GM23338 (cell line): ENCODE results near the gene CLNK. TPM values are rescaled to one million over a fixed set of nuclear protein-coding genes. Genes with fewer than 3 reads are reported as not detected.

Experiments used
- ATAC-seq: fragments of 200-7000 bp; cut with Tn5 transposase; 3 replicates; pipeline ENCODE4 v1.9.1; 2020
- DNase-seq: peaks from one replicate; pipeline ENCODE4 v3.0.0-alpha.2; 2015; ENCODE audit warnings: low spot score
- H2AFZ ChIP-seq: fragments of 200-600 bp; sonication (generic); 2 replicates; pipeline ENCODE4 v1.8.0; 2016; ENCODE audit warnings: antibody characterized with exemption, mild to moderate bottlenecking, moderate library complexity
- H3F3A ChIP-seq: fragments of 200-600 bp; sonication (generic); replicated peaks from 2 replicates; pipeline ENCODE4 v1.8.0; 2017; ENCODE audit warnings: antibody characterized with exemption, mixed run types, low read depth
- H3K27ac ChIP-seq: fragments of 200-600 bp; sonication (generic); 2 replicates; pipeline ENCODE4 v1.6.1; 2016; ENCODE audit warnings: low read depth
- H3K27me3 ChIP-seq: fragments of 200-600 bp; sonication (generic); 2 replicates; pipeline ENCODE4 v1.8.0; 2016; ENCODE audit warnings: mild to moderate bottlenecking, mixed run types, moderate library complexity; ENCODE audit not compliant: insufficient read depth
- H3K36me3 ChIP-seq: fragments of 200-600 bp; sonication (generic); 2 replicates; pipeline ENCODE4 v1.8.0; 2016; ENCODE audit warnings: mild to moderate bottlenecking; ENCODE audit not compliant: insufficient read depth
- H3K4me1 ChIP-seq: fragments of 200-600 bp; sonication (generic); 2 replicates; pipeline ENCODE4 v1.8.0; 2016; ENCODE audit warnings: mild to moderate bottlenecking, moderate library complexity; ENCODE audit not compliant: insufficient read depth
- H3K4me2 ChIP-seq: fragments of 200-600 bp; sonication (generic); 2 replicates; pipeline ENCODE4 v1.7.1; 2017; ENCODE audit warnings: mixed run types
- H3K4me3 ChIP-seq: fragments of 200-600 bp; sonication (generic); 2 replicates; pipeline ENCODE4 v1.6.1; 2016; ENCODE audit warnings: mixed run types
- H3K79me2 ChIP-seq: fragments of 200-600 bp; sonication (generic); replicated peaks from 2 replicates; pipeline ENCODE4 v1.8.0; 2017; ENCODE audit warnings: mild to moderate bottlenecking; ENCODE audit not compliant: insufficient read depth
- H3K9me2 ChIP-seq: fragments of 200-600 bp; sonication (generic); 2 replicates; pipeline ENCODE4 v1.8.0; 2017; ENCODE audit not compliant: insufficient read depth
- H4K20me1 ChIP-seq: fragments of 200-600 bp; sonication (generic); replicated peaks from 2 replicates; pipeline ENCODE4 v1.8.0; 2017; ENCODE audit warnings: mild to moderate bottlenecking; ENCODE audit not compliant: insufficient read depth
- H3K27ac Mint-ChIP-seq: 2 replicates; pipeline ENCODE4 v1.8.0; 2020; ENCODE audit warnings: inconsistent platforms, mild to moderate bottlenecking, moderate library complexity, mixed read lengths
- H3K27me3 Mint-ChIP-seq: 3 replicates; pipeline ENCODE4 v1.8.0; 2022; ENCODE audit warnings: low read depth, mild to moderate bottlenecking, moderate library complexity, mixed read lengths, inconsistent platforms; ENCODE audit not compliant: insufficient read depth, poor library complexity
- H3K36me3 Mint-ChIP-seq: 3 replicates; pipeline ENCODE4 v1.8.0; 2021; ENCODE audit warnings: low read depth, mild to moderate bottlenecking, inconsistent platforms, moderate library complexity, mixed read lengths
- H3K4me1 Mint-ChIP-seq: 3 replicates; pipeline ENCODE4 v1.8.0; 2020; ENCODE audit warnings: mild to moderate bottlenecking, inconsistent platforms, mixed read lengths
- H3K4me3 Mint-ChIP-seq: 3 replicates; pipeline ENCODE4 v1.8.0; 2021; ENCODE audit warnings: moderate library complexity, mild to moderate bottlenecking, inconsistent platforms, mixed read lengths
- H3K9me3 Mint-ChIP-seq: 3 replicates; pipeline ENCODE4 v1.8.0; 2020; ENCODE audit warnings: moderate library complexity, mild to moderate bottlenecking, inconsistent platforms, mixed read lengths
- CREB1 ChIP-seq: fragments of 250-450 bp; sonication (Bioruptor Pico); IDR thresholded peaks from 2 replicates; pipeline ENCODE4 v1.5.0; 2020; ENCODE audit warnings: low read depth, mild to moderate bottlenecking, moderate library complexity
- CTCF ChIP-seq, 2 experiments: fragments of 200-600 bp in 1 of 2; sonication (generic) in 1 of 2; conservative IDR thresholded peaks; 2 replicates each; pipeline versions ENCODE4 v1.5.1 to v1.6.1; 2016 to 2017; ENCODE audit warnings: antibody characterized with exemption in 2 of 2, low read depth in 2 of 2, mild to moderate bottlenecking in 2 of 2, moderate library complexity in 1 of 2
- ETS1 ChIP-seq: IDR thresholded peaks from 2 replicates; pipeline ENCODE4 v1.6.1; 2016; ENCODE audit warnings: antibody characterized with exemption
- EZH2 ChIP-seq: fragments of 200-600 bp; sonication (generic); IDR thresholded peaks from one replicate; pipeline ENCODE4 v1.8.0; 2017; ENCODE audit warnings: antibody characterized with exemption, mild to moderate bottlenecking, low read depth; ENCODE audit not compliant: unreplicated experiment
- EZH2phosphoT487 ChIP-seq: fragments of 200-600 bp; sonication (generic); IDR thresholded peaks from one replicate; pipeline ENCODE4 v1.8.1; 2018; ENCODE audit warnings: antibody characterized with exemption; ENCODE audit not compliant: unreplicated experiment
- JUNB ChIP-seq: IDR thresholded peaks from one replicate; pipeline ENCODE4 v1.6.1; 2016; ENCODE audit warnings: antibody characterized with exemption; ENCODE audit not compliant: unreplicated experiment
- NANOG ChIP-seq: IDR thresholded peaks from 2 replicates; pipeline ENCODE4 v1.6.1; 2016; ENCODE audit warnings: antibody characterized with exemption, borderline replicate concordance
- POLR2AphosphoS5 ChIP-seq: IDR thresholded peaks from 2 replicates; pipeline ENCODE4 v1.6.1; 2016; ENCODE audit warnings: antibody characterized with exemption, low read depth
- REST ChIP-seq: IDR thresholded peaks from one replicate; pipeline ENCODE4 v1.6.1; 2018; ENCODE audit warnings: antibody characterized with exemption; ENCODE audit not compliant: unreplicated experiment
- STAT1 ChIP-seq: IDR thresholded peaks from one replicate; pipeline ENCODE4 v1.6.1; 2016; ENCODE audit warnings: antibody characterized with exemption; ENCODE audit not compliant: unreplicated experiment
- ZNF114 ChIP-seq: fragments of 250-450 bp; sonication (Bioruptor Pico); IDR thresholded peaks from 2 replicates; pipeline ENCODE4 v1.5.0; 2020; ENCODE audit warnings: mild to moderate bottlenecking, moderate library complexity
- ZNF331 ChIP-seq: fragments of 250-450 bp; sonication (Bioruptor Pico); IDR thresholded peaks from 2 replicates; pipeline ENCODE4 v1.5.0; 2020; ENCODE audit warnings: low read depth, mild to moderate bottlenecking, moderate library complexity
- ZNF462 ChIP-seq: fragments of 250-450 bp; sonication (Bioruptor Pico); IDR thresholded peaks from 2 replicates; pipeline ENCODE4 v1.5.0; 2020; ENCODE audit warnings: mild to moderate bottlenecking, moderate library complexity
- polyA plus RNA-seq: library from polyadenylated mRNA; unstranded; fragments of >200 nt; fragmentation: Nextera tagmentation; extraction: Ambion mirVana; gene quantifications from 2 replicates; pipeline ENCODE4 v1.2.1, GENCODE V29; 2016
- total RNA-seq: library from RNA; depleted of rRNA; stranded (reverse); fragments of >200 nt; shearing (Covaris generic); gene quantifications from 2 replicates; pipeline ENCODE4 v1.2.3, GENCODE V29; 2014

The CLNK gene
- total and polyA plus RNA-seq, 2 experiments from 2014 or later, result not detected

- Histone ChIP-seq H4K20me1 (no peaks in the 10 kb centered on the region), H3K9me2 (no peaks in the 10 kb centered on the region), H3F3A (no peaks in the 10 kb centered on the region), H3K4me3 (no peak overlapping the region), H3K27me3 (no peaks in the 10 kb centered on the region), H3K79me2 (no peaks in the 10 kb centered on the region), H3K36me3 (no peaks in the 10 kb centered on the region), H2AFZ (0 out of 2 replicates have a peak overlapping the region, but pooled peaks have one; percentile 28), H3K27ac (no peak overlapping the region), H3K4me1 (peaks cover 4% of the 10 kb centered on the region; the same call in 1 of the 2 replicates), H3K4me2 (no peak overlapping the region)
- no peaks in the 10 kb centered on the region for H3K9me3 Mint-ChIP-seq
- DNase-seq (no peak), ATAC-seq (no peak)
- no peaks in the 10 kb centered on the region for H3K36me3 Mint-ChIP-seq
- H3K4me1 Mint-ChIP-seq, result peaks cover 15% of the 10 kb centered on the region; the same call in 2 of the 3 replicates
- no peak for TF ChIP-seq ZNF331
- no peak for TF ChIP-seq JUNB
- no peak for TF ChIP-seq REST
- no peak for TF ChIP-seq ZNF114 (CRISPR knock-in tag)
- no peak for TF ChIP-seq ETS1
- no peak for TF ChIP-seq STAT1
- TF ChIP-seq EZH2phosphoT487, result no peak
- TF ChIP-seq ZNF462 (CRISPR knock-in tag), result no peak
- TF ChIP-seq CREB1, result no peak
- TF ChIP-seq EZH2, result no peak
- TF ChIP-seq CTCF (conservative IDR thresholded peaks at IDR 0.05; ENCODE audit: low read depth in 2 of 2), result no peak
- TF ChIP-seq NANOG, result no peak
- no peak for TF ChIP-seq POLR2AphosphoS5
- H3K27ac Mint-ChIP-seq, result no peak overlapping the region
- no peak overlapping the region for H3K4me3 Mint-ChIP-seq
- peaks cover 8% of the 10 kb centered on the region for H3K27me3 Mint-ChIP-seq
Measured at GRCh38 chr4:10587296-10587695, 97.3 kb downstream of the CLNK start.
